Stimulated activated CD4-positive, alpha-beta T cell treated with anti-CD3 and anti-CD28 coated beads, Interleukin-15, amount 100 ng/mL, for 24 hours (primary cell): Measurements from ENCODE around the gene PTK7.

Source experiments
- DNase-seq: peaks from one replicate; pipeline ENCODE4 v3.0.0-alpha.2; 2020

Gene PTK7

GRCh38 chr6:43181621-43181941 is 105.5 kb downstream of the PTK7 start:
- no peak for DNase-seq

- peak; percentile 91 for DNase-seq
Observed at GRCh38 chr6:43181942-43182860, 106.1 kb downstream of the PTK7 start, which contains the start of gene CUL9. Gene CUL9 (plus strand): TSS chr6:43182196. CDS start chr6:43184311, 2,115 bp downstream.

GRCh38 chr6:43183441-43183840 is 107.3 kb downstream of the PTK7 start:
- no peak for DNase-seq

- no peak for DNase-seq
Observed at GRCh38 chr6:43184268-43184985, 108.3 kb downstream of the PTK7 start.

- DNase-seq: no peak
Observed at GRCh38 chr6:43185391-43185985, 109.4 kb downstream of the PTK7 start.

GRCh38 chr6:43186019-43186418 is 109.9 kb downstream of the PTK7 start:
- DNase-seq: no peak

- no peak for DNase-seq
Observed at GRCh38 chr6:43186706-43187105, 110.6 kb downstream of the PTK7 start.

- DNase-seq: no peak
Observed at GRCh38 chr6:43187821-43188220, 111.7 kb downstream of the PTK7 start.

GRCh38 chr6:43188426-43188825 is 112.3 kb downstream of the PTK7 start:
- DNase-seq: no peak

- no peak for DNase-seq
Observed at GRCh38 chr6:43189776-43190304, 113.7 kb downstream of the PTK7 start.

- no peak for DNase-seq
Observed at GRCh38 chr6:43192911-43193310, 116.8 kb downstream of the PTK7 start.

- DNase-seq: no peak
Observed at GRCh38 chr6:43193929-43194328, 117.8 kb downstream of the PTK7 start.

GRCh38 chr6:43196337-43196736 is 120.2 kb downstream of the PTK7 start:
- no peak for DNase-seq

GRCh38 chr6:43199912-43200311 is 123.8 kb downstream of the PTK7 start:
- no peak for DNase-seq

- no peak for DNase-seq
Observed at GRCh38 chr6:43200541-43200940, 124.4 kb downstream of the PTK7 start.

GRCh38 chr6:43202451-43202850 is 126.3 kb downstream of the PTK7 start:
- DNase-seq: no peak

GRCh38 chr6:43203029-43203717 is 127.1 kb downstream of the PTK7 start:
- no peak for DNase-seq

- no peak for DNase-seq
Observed at GRCh38 chr6:43203718-43204095, 127.6 kb downstream of the PTK7 start.

GRCh38 chr6:43204271-43205105 is 128.4 kb downstream of the PTK7 start:
- DNase-seq: no peak

GRCh38 chr6:43205849-43206248 is 129.7 kb downstream of the PTK7 start:
- DNase-seq: no peak

- DNase-seq: no peak
Observed at GRCh38 chr6:43207286-43207685, 131.2 kb downstream of the PTK7 start.
